GM12872 (cell line): Measurements from ENCODE around the gene VPS33B.

Source experiments
- TF ChIP-seq, protein P1 (sequence below): IDR thresholded peaks from 3 replicates; pipeline ENCODE4 v1.5.1; 2011; ENCODE audit warnings: low read depth, mild to moderate bottlenecking, low read length, moderate library complexity; ENCODE audit not compliant: insufficient read depth

Gene VPS33B

DNA sequence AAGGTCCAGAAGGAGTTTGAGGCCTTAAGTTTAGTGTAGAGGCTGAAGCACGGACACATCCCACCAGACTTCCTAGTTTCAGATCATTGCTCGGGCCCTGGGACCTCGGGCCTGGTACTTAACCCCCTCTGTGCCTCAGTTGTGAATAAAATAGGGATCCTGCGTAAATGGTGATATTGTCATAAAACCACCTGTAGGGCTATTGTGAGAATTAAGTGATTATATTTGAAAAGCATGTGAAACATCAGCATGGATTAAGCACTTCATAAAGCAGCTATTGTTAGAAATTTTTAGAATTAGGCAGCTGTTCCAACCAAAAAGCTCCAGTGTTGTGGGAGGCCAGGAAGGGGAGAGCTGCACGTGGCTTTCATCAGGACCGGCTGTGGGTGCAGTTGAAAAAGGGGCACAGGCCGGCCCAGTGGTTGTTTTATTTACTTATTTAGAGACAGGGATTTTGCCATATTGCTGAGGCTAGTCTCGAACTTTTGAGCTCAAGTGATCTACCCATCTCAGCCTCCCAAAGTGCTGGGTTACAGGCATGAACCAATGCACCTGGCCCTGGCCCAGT lies 63.3 kb downstream of the VPS33B start:
- TF ChIP-seq, protein P1, sequence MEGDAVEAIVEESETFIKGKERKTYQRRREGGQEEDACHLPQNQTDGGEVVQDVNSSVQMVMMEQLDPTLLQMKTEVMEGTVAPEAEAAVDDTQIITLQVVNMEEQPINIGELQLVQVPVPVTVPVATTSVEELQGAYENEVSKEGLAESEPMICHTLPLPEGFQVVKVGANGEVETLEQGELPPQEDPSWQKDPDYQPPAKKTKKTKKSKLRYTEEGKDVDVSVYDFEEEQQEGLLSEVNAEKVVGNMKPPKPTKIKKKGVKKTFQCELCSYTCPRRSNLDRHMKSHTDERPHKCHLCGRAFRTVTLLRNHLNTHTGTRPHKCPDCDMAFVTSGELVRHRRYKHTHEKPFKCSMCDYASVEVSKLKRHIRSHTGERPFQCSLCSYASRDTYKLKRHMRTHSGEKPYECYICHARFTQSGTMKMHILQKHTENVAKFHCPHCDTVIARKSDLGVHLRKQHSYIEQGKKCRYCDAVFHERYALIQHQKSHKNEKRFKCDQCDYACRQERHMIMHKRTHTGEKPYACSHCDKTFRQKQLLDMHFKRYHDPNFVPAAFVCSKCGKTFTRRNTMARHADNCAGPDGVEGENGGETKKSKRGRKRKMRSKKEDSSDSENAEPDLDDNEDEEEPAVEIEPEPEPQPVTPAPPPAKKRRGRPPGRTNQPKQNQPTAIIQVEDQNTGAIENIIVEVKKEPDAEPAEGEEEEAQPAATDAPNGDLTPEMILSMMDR = no peak

DNA sequence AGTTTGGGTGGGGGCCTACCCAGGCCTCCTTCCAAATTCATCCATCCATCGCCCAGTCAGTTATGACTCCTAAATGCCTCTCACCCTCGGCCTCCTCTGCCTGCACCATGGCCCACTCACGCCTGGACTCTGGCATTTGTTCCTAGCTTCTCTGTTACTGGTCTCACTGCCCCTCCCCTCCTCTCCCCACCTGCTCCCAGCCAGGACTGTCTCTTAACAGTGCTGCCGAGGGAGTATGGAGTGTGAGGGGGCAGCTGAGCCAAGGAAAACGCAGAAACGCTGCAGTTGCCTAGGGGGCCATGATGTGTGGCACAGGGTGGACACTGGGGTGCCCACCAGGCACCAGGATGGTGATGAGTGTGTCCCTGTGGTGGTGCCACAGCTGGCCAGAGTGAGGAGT lies 64.6 kb downstream of the VPS33B start:
- TF ChIP-seq, protein P1 = no peak

DNA sequence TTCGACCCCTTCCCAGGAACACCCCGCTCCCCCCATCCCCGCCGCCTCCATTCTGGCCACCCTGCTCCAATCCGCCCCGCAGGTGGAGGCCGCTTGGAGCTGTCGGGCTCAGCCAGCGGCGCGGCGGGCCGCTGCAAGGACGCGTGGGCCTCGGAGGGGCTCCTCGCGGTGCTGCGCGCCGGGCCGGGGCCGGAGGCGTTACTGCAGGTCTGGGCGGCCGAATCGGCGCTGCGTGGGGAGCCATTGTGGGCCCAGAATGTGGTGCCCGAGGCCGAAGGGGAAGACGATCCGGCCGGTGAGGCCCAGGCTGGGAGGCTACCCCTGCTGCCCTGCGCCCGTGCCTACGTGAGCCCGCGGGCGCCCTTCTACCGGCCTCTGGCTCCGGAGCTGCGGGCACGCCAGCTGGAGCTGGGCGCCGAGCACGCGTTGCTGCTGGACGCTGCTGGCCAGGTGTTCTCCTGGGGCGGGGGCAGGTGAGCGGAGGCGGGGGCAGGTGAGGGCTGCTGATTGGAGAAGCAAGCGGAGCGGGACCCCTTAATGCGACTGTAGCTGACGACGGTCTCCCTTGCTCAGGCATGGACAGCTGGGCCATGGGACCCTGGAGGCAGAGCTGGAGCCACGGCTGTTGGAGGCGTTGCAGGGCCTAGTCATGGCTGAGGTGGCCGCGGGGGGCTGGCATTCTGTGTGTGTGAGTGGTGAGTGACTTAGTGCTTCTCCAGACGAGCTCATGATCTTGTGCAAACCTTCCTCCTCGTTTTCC lies 65.2 kb downstream of the VPS33B start:
- TF ChIP-seq, protein P1 = no peak

DNA sequence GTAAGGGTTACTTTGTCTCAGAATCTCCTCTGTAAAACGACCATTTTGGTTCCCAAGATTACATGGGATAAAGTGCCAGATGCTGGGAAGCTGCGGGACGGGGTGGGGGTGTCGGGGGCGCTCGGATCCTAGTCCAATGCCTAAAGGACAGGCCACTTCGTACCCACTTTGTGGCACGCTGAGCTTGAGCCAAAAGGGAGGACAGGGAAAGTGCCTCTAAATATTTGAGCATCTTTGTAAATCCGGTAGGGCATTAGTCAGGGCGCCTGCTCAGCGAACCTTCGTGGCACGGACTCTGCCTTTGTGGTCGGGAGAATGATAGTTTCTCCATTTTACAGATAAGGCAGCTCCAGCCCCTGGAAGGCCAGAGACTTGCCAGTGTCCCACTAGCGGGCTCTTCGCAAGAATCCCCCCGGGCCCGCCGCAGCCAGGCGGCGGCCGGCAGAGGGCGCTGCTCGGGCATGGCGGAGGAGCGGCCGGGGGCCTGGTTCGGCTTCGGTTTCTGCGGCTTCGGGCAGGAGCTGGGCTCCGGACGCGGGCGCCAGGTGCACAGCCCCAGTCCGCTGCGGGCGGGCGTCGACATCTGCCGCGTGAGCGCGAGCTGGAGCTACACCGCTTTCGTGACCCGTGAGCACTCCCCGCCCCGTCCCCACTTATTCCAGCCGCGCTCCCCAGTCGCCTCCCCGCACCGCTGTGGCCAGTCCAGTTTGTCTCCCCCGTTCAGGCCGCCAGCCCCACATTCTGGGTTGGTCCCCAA lies 65.9 kb downstream of the VPS33B start:
- TF ChIP-seq, protein P1 = no peak

DNA sequence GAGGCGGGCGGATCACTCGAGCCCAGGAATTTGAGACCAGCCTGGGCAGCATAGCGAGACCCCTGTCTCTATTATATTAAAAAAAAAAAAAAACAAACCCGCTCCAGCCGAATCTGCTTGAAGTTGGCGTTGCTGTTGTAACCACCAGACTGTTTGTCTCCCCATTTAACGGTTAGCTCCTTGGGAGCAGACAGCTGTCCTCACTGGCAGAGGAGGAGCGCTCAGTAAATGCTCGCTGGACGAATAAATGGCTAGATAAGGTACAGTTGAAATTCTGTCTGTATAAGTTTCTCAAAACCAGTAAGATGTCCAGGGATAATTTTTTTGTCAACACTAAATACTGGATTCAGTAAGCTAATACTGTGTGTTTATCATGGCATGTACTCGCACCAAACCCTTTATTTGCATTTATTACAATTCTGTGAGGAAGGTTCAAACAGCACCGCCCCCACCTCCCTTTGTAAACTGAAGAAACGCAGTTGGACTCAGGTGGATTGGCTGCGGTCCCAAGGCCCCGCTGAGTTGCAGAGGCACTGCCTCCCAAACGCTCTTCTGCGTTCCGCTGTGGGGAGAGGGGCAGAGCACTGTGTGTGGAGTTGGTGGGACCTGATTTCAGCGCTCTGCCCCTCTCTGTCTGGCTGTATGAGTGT lies 66.6 kb downstream of the VPS33B start:
- TF ChIP-seq, protein P1 = no peak

DNA sequence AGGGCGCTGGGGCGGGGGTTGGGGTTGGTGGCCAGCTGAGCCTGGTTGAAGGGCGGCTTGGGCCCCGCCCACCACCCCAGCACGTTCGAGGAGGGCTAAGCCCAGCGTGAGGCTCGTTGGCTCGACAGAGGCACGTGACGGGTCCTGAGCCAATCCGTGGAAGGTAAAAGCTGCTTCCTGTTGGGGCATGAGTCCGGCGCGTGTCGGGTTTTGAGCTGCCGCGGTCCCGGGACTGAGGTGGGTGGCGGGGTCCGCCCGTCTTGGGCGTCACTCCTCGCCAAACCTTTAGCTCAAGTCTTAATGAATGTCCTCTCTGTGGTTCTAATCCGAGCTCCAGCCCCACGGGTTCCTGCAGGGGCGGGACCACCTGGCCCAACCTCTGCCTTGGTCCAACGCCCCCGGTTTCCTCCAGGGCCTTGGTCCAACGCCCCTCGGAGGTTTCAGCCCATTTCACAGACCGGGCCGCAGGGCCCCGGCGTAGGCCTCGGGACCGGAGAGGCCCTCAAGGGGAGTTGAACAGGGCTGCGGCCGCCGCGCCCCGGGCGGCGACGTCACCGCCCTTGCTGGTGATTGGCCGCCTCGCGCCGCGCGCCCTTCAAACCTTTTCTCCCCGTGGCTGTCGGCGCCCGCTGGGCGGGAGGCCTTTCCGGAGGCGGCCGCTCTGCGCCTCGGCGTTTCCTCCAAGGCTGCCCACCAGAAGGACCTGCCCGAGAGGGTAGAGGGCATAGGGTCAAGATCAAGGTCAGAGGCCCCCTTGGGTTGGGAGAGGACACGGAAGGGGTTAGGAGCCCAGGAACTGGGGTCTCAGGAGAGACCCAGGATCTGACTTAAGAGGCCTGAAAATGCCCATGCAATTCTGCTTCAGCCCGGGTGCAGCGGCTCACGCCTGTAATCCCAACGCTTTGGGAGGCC lies 67.4 kb downstream of the VPS33B start, which contains the start of gene RCCD1:
Gene RCCD1 (plus strand): TSS at position 173 of the 912 bp plus-strand sequence. CDS start 1,851 bp downstream, outside the sequence.
- TF ChIP-seq, protein P1 = no peak
